ENCODE measurements around the gene KCNH8.

The KCNH8 gene

GRCh38 chr3:19347671-19348070, 199.4 kb downstream of the KCNH8 start:
- no peak for TF ChIP-seq FOXM1 (IDR thresholded peaks at IDR 0.05; ENCODE audit: borderline replicate concordance, low read depth)
- TF ChIP-seq MAX (IDR thresholded peaks at IDR 0.05): no peak
- no peak for TF ChIP-seq NFIC (IDR thresholded peaks at IDR 0.05)
- no peak for TF ChIP-seq CEBPB (IDR thresholded peaks at IDR 0.05)
- no peak for TF ChIP-seq TEAD4 (IDR thresholded peaks at IDR 0.05)
- TF ChIP-seq, protein P1, sequence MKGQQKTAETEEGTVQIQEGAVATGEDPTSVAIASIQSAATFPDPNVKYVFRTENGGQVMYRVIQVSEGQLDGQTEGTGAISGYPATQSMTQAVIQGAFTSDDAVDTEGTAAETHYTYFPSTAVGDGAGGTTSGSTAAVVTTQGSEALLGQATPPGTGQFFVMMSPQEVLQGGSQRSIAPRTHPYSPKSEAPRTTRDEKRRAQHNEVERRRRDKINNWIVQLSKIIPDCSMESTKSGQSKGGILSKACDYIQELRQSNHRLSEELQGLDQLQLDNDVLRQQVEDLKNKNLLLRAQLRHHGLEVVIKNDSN (IDR thresholded peaks at IDR 0.05): no peak
- TF ChIP-seq REST (IDR thresholded peaks at IDR 0.05; ENCODE audit: low read depth): no peak
- TF ChIP-seq EGR1 (IDR thresholded peaks at IDR 0.05): no peak
- no peak for TF ChIP-seq EP300 (IDR thresholded peaks at IDR 0.05; ENCODE audit: borderline replicate concordance)
- no peak for TF ChIP-seq TCF12 (IDR thresholded peaks at IDR 0.05; ENCODE audit: low read depth)
- no peak for TF ChIP-seq RAD21 (IDR thresholded peaks at IDR 0.05; ENCODE audit: low read depth)

- TF ChIP-seq CREB1 (IDR thresholded peaks at IDR 0.05; ENCODE audit: low read depth): no peak
- TF ChIP-seq REST (IDR thresholded peaks at IDR 0.05; ENCODE audit: low read depth): no peak
- no peak for TF ChIP-seq CEBPB (IDR thresholded peaks at IDR 0.05)
- no peak for TF ChIP-seq NFIC (IDR thresholded peaks at IDR 0.05)
- TF ChIP-seq TEAD4 (IDR thresholded peaks at IDR 0.05): no peak
- TF ChIP-seq FOXM1 (IDR thresholded peaks at IDR 0.05; ENCODE audit: borderline replicate concordance, low read depth): no peak
- TF ChIP-seq TCF12 (IDR thresholded peaks at IDR 0.05; ENCODE audit: low read depth): no peak
- TF ChIP-seq EGR1 (IDR thresholded peaks at IDR 0.05): no peak
- no peak for TF ChIP-seq ZBTB7A (IDR thresholded peaks at IDR 0.05; ENCODE audit: low read depth)
These were observed 200.2 kb downstream of the KCNH8 start for GRCh38 chr3:19348500-19348899.

DNA sequence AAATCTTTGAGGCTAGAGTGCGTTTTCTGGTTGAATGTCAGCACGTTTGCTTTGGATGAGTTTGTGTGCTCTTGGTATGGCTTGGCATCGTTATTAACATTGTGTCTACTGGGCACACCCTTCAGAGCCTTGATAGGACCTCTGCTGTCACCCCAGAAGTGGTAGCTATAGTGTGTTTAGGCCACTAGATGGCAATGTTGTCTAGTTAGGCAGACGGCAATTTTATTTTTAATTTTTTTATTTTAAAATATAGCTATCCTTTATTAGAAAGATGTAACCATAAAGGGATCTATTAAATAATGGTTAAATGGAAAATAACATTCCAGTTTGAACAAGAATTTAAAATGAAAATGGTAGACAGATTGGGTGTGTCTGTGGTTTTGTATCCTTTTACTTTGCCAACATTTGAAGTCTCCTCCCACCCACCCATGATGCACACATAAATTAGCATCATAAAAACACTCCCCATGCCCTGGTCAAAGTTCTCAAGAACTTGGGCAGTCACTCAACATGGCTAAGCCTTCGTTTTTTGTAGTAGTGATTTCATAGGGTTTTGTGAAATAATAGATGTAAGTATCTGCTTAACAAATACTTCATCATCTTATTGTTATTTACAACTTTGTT, 200.7 kb downstream of the KCNH8 start:
- TF ChIP-seq RAD21 (IDR thresholded peaks at IDR 0.05; ENCODE audit: low read depth) (peak; percentile 65), EP300 (IDR thresholded peaks at IDR 0.05; ENCODE audit: borderline replicate concordance) (no peak)

- TF ChIP-seq RAD21 (IDR thresholded peaks at IDR 0.05; ENCODE audit: low read depth) (no peak), TAF1 (IDR thresholded peaks at IDR 0.05; ENCODE audit: low read depth) (no peak), FOXM1 (IDR thresholded peaks at IDR 0.05; ENCODE audit: borderline replicate concordance, low read depth) (no peak), ZBTB7A (IDR thresholded peaks at IDR 0.05; ENCODE audit: low read depth) (no peak)
These were observed 209.6 kb downstream of the KCNH8 start for GRCh38 chr3:19357947-19358346.

GRCh38 chr3:19363071-19363470, 214.8 kb downstream of the KCNH8 start:
- no peak for TF ChIP-seq ZBTB7A (IDR thresholded peaks at IDR 0.05; ENCODE audit: low read depth)
- TF ChIP-seq TEAD4 (IDR thresholded peaks at IDR 0.05): no peak
- TF ChIP-seq, protein P1 (IDR thresholded peaks at IDR 0.05): no peak

DNA sequence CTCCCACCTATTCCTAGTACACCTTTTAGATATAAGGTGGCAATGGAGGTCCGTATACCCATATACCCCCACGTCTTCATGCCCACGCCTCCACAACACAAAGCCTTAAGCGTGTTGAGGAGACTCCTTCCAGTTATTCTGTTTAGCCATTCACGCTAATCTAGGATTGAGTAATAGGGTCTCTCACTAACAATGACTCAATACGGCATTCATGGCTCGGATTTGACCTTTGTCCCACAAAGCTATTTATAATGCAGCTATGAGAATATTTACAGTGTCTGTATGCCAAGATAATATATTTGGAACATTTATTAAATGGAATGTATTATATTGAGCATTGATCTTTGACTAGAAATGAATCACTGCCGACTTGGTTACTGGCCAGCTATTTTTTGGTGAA, 215.8 kb downstream of the KCNH8 start:
- no peak for TF ChIP-seq CREB1 (IDR thresholded peaks at IDR 0.05; ENCODE audit: low read depth)
- TF ChIP-seq TCF12 (IDR thresholded peaks at IDR 0.05; ENCODE audit: low read depth): no peak
- no peak for TF ChIP-seq EGR1 (IDR thresholded peaks at IDR 0.05)
- TF ChIP-seq YY1 (IDR thresholded peaks at IDR 0.05; ENCODE audit: low read depth): no peak
- TF ChIP-seq TAF1 (IDR thresholded peaks at IDR 0.05; ENCODE audit: low read depth): no peak
- TF ChIP-seq FOXM1 (IDR thresholded peaks at IDR 0.05; ENCODE audit: borderline replicate concordance, low read depth): no peak
- TF ChIP-seq ZBTB7A (IDR thresholded peaks at IDR 0.05; ENCODE audit: low read depth): no peak
- TF ChIP-seq REST (IDR thresholded peaks at IDR 0.05; ENCODE audit: low read depth): no peak
- no peak for TF ChIP-seq CEBPB (IDR thresholded peaks at IDR 0.05)
- no peak for TF ChIP-seq NFIC (IDR thresholded peaks at IDR 0.05)
- TF ChIP-seq EP300 (IDR thresholded peaks at IDR 0.05; ENCODE audit: borderline replicate concordance): no peak
- no peak for TF ChIP-seq MAX (IDR thresholded peaks at IDR 0.05)
- no peak for TF ChIP-seq TEAD4 (IDR thresholded peaks at IDR 0.05)
- TF ChIP-seq, protein P1 (IDR thresholded peaks at IDR 0.05): no peak
- TF ChIP-seq RAD21 (IDR thresholded peaks at IDR 0.05; ENCODE audit: low read depth): no peak
